GM18873 (cell line): Measurements from ENCODE around the gene ATRN.
"Not testable (repeated sequence)": the region's sequence is repeated elsewhere in the genome, so short reads cannot be mapped to it uniquely, and the experiment has no call there.

ENCODE experiments used
- ATAC-seq: cut with Tn5 transposase; IDR thresholded peaks from one replicate; pipeline ENCODE4 v1.9.1; 2021; ENCODE audit warnings: mild to moderate bottlenecking, moderate library complexity, moderate number of reproducible peaks; ENCODE audit not compliant: unreplicated experiment, low FRiP score

ATRN gene

GRCh38 chr20:3560578-3560977, 89.8 kb downstream of the ATRN start:
- no peak for ATAC-seq

DNA sequence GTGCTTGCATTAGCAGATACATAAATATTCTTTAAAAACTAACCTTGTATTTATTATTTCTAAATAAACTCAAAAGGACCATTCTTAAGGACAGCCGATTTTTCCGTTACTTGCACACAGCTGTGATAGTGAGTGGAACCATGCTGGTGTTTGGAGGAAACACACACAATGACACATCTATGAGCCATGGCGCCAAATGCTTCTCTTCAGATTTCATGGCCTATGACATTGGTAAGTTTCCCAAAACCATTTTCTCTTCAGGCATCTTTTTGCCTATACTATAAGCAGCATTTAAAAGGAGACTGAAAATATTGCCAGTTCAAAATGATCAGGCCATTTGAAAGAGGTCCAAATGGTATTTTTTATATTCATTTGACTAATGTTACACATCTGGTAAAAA, 92.3 kb downstream of the ATRN start:
- no peak for ATAC-seq

GRCh38 chr20:3563548-3564177, 92.8 kb downstream of the ATRN start:
- ATAC-seq = no peak

- ATAC-seq = no peak
Observed at GRCh38 chr20:3565851-3566250, 95.0 kb downstream of the ATRN start.

DNA sequence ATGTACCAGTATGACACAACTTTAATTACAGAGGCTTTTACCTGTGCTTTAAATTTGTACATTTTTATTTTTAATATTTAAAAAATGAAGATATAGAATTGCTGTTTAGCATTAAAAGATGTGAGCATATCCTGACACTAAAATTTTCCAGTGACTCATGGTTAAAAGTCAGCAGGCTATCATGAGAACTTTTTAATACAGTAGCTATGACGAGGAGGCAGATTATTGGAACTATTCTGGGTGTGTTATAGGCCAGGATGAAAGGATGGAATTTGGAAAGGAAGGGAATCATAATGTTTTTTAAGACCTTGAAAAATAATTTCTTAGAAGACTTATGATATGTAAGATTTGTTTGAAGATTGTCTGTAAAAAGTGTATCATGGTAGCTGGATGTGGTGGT, 101.3 kb downstream of the ATRN start:
- ATAC-seq = no peak

GRCh38 chr20:3576363-3576762, 105.5 kb downstream of the ATRN start:
- no peak for ATAC-seq

DNA sequence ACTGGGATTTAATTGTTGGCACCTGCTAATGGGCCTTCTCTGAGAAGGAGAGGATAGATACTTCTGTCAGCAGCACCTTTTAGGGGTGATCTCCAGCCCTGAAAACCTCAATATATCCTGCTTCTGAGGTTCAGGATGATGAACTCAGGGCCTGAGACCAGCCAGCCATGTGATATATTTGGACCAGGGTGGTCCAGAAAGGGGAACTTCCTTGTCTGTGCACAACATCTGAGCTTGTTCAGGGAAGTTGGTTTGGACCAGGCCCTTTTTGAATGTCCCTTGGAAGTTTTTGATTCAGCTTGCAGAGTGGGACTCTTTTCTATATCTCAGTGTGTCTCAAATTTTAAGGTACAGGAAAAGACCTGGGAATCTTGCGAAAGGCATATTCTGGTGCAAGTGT, 106.5 kb downstream of the ATRN start:
- ATAC-seq = no peak

DNA sequence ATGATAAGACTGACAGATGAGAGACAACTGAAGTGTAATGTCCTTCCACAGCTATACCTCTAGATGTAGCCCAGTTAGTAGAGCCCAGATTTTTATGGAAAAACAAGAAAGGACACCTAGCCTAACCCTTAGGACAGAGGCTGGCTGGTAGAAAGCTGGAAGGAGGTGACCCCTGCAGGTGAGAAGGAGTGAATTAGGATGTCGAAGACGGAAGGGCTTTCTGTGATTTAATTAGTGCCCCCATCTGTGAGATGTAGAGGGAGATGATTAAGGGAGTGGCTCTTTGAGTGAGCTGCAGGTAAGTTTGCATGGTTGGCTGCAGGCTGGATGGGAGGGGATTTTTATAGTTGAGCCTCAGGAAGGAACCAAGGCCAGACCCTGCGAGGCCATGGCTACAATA, 109.6 kb downstream of the ATRN start:
- no peak for ATAC-seq

GRCh38 chr20:3583765-3584164, 112.9 kb downstream of the ATRN start:
- no peak for ATAC-seq

GRCh38 chr20:3586093-3586492, 115.3 kb downstream of the ATRN start:
- ATAC-seq = no peak

- no peak for ATAC-seq
Observed at GRCh38 chr20:3590164-3590563, 119.3 kb downstream of the ATRN start.

GRCh38 chr20:3592931-3593330, 122.1 kb downstream of the ATRN start:
- ATAC-seq = no peak

GRCh38 chr20:3595541-3595940, 124.7 kb downstream of the ATRN start:
- ATAC-seq = no peak

GRCh38 chr20:3603108-3603507, 132.3 kb downstream of the ATRN start:
- ATAC-seq = no peak

- not testable (repeated sequence) for ATAC-seq
Observed at GRCh38 chr20:3605386-3605886, 134.6 kb downstream of the ATRN start.

GRCh38 chr20:3606021-3606420, 135.2 kb downstream of the ATRN start:
- no peak for ATAC-seq

- no peak for ATAC-seq
Observed at GRCh38 chr20:3611901-3612300, 141.1 kb downstream of the ATRN start.

GRCh38 chr20:3612795-3613572, 142.2 kb downstream of the ATRN start:
- ATAC-seq = no peak

DNA sequence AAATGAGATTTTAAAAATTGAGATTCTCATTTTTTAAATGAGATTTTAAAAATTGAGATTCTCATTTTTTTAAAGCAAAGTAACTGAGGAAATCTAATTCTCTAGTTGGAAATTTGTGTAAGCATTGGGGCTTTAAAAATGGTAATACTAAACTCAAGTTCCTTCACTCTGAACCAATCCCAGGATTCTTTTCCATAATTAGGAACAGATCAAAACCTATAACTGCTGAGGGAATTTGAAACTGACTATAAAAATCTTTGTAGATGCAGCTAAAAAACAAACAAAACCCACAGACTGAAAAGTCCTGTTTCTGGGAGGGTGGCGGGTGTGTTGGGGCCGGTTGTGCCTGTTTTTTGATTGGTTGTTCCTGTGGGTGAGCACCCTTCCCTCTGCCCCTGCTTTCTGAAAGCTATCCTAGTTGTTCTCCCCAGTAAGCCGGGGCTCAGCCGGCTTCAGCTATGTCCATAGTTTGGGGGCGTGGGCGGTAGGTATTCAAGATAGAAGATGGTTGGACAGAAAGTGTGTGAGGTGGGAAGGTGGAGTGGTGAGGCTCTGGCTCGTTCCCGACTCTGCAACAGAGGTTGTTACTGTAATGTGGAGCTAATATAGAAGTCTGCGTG, 143.1 kb downstream of the ATRN start:
- no peak for ATAC-seq

GRCh38 chr20:3614466-3614865, 143.6 kb downstream of the ATRN start:
- no peak for ATAC-seq

GRCh38 chr20:3615171-3615840, 144.5 kb downstream of the ATRN start:
- not testable (repeated sequence) for ATAC-seq
